ENCODE results near the gene C17orf78.
"Not testable (repeated sequence)": the region's sequence is repeated elsewhere in the genome, so short reads cannot be mapped to it uniquely, and the experiment has no call there.

C17orf78 gene

DNA sequence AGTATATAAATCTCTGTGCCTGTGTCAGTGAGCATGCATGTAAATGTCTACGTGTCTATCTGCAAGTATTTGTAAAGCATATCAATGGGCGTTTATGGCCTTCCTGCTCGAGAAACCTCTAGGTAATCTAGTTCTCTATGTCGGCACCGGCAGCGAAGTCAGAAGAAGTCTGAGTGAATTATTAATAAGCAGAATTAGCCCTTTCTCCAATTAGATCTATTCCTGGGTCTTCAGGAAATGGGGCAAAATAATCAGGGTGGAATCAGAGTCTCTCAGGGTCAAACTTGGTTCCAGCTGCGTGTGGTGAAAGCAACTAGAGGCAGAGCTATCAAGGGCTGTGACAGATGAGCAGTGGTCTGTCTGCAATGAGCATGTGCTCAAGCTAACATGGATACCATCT, at the start of gene C17orf78:
C17orf78 (plus strand) TSS at position 280 of the 400 bp plus-strand sequence; CDS start at position 388, 108 bp downstream.
- no peak for DNase-seq

DNA sequence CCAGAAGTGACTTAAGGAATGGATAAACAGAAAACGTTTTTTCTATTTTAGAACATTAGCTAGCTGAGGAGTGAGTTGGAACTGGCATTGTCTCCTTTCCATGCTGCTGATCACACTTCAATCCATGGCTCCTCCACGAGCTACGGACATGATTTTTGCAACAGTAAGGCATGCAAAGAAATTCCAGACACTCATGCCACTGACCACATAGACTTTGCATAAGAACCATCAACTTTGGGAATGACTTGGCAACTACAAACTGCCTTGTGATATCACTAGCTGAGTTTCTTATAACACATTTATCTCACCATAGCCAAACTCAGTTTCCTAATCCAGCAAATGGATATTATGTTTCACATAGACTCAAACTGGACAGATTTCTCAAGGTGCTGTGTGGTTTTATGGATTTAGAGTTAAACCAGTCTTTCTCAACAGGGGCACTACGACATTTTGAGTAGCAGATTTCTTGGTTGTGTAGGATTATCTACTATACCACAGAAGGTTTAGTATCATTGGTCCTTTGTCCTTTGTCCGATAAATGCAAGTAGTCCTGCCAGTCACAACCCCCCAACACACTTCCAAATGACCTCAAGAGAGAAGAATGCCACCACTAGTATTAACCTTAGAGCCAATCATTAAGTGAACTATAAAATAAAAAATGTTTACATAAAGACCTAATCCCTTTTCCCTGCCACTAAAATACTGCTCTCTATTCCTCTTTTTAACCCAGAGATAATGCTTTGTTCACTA, 48.3 kb upstream of the C17orf78 start:
- no peak for DNase-seq

GRCh38 chr17:37338847-37339246, 36.9 kb upstream of the C17orf78 start:
- no peak for DNase-seq

DNA sequence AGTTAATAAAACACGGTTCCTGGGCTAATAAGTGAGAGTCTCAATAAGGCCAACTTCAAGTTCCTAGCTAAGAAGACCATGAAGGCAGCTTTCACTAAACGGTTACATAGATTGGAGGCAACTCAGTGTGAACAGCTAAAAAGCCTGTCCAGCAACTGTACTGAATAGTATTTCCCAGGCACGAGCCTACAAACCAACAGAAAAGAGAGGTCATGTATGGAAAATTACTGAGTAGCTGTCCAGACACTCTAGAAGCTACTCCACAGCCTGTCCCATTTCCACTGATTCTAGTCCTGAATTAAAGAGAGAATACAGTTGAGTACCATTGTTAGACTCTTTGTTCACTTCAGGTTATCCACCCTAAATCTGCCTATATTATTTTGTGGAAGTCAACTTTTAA, 36.5 kb upstream of the C17orf78 start:
- no peak for DNase-seq

DNA sequence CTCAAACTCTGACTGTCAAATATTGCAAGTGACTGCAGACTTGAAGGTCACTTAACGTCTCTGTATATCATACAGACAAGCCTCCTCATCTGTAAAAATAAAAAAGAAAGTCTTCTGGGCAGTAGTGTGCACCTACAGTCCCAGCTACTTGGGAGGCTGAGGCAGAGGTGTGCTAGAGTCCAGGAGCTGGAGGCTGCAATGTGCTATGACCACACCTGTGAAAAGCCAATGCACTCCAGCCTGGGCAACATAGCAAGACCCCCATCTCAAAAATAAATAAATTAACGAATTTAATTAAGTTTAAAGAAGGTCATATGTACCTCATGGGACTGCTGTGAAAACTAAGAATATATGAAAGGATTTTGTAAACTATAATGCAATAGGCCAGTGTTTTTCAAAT, 35.0 kb upstream of the C17orf78 start:
- DNase-seq: no peak

GRCh38 chr17:37342589-37342988, 33.2 kb upstream of the C17orf78 start:
- DNase-seq: no peak

DNA sequence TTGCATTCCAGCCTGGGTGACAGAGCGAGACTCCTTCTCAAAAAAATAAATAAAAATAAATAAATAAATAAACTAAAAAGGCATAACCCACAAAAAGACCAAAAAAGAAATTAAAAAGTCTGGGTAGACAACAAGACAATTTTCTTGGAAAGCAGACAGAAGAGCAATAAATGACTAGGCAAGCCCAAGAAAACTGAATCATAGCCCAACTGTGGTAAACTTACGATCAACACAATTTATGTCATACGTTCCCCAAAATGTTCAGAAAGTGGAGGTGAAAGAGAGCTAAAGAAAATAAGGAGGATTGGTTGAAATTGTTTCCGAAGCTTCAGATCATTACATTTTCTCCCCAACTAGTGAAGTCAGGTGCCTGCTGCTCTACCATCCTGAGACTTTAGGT, 31.3 kb upstream of the C17orf78 start:
- no peak for DNase-seq

GRCh38 chr17:37346863-37347402, 28.9 kb upstream of the C17orf78 start:
- DNase-seq: not testable (repeated sequence)

DNA sequence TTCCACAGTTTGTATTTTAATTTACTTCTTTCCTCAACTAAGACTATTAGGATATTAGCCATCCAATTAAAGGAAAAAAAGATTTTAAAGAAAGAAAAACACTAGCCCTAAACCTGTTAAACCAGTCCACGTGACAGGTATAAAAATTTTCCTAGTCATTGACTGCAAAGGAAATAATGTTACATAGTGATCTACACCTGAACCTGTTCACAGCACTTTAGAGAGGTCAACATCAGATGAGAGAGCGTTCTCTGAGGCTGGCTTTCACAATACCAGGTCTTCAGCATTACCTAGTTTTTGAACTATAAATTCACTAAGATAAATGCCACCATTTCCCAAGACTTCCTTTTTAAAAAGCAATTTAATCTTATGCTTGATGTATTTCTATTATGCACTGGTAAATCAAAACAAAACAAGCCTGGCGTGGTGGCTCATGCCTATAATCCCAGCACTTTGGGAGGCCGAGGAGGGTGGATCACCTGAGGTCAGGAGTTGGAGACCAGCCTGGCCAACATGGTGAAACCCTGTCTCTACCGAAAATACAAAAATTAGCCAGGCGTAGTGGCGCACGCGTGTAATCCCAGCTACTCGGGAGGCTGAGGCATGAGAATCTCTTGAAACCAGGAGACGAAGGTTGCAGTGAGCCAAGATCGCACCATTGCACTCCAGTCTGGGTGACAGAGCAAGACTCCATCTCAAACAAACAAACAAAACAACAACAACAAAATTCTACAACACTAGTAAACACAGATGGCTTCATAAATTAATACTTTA, 18.8 kb upstream of the C17orf78 start:
- not testable (repeated sequence) for DNase-seq

- DNase-seq: peak; percentile 66 to 80
Measured at GRCh38 chr17:37358098-37358829, 17.5 kb upstream of the C17orf78 start.

DNA sequence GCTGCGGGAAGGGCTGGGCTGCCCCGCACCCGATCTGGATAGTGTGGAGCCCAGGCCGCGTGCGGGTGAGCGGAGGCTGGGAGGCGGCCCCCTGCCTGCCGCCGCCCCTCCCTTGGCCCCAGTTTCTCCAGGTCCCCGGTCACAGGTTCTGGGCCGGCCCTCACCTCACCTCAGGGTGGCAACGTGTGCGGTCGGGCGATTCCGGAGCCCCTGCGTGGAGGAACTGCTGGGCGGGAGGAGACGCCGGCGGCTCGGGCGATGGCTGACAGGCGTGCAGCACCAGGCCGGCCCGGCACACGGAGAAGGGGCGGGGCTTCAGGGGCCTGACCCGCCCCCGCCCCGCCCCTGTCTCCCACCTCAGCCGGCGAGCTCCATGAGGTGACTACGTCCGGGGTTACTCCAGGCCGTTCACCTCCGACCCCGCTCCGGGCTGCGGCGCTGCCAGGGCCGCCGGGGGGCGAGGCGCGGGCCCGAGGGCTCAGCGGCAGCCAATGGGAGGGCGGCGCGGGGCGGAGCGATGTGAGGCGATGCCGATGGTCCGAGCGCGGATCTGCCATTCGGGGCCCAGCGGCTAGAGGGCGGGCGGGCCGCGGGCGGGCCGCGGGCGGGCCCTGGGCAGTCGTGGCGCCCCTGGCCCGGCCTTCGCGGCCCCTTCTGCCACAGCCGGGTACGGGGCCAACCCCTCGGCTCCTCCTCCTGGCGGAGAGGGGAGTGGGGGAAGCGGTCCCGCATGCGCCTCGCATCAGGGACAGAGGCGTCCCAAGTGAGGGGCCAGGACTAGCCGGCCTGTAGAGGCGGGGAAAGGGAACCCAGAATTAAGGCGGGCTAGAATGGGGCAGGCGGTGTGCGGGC, 16.7 kb upstream of the C17orf78 start:
- peak; percentile 82 to 90 for DNase-seq

DNA sequence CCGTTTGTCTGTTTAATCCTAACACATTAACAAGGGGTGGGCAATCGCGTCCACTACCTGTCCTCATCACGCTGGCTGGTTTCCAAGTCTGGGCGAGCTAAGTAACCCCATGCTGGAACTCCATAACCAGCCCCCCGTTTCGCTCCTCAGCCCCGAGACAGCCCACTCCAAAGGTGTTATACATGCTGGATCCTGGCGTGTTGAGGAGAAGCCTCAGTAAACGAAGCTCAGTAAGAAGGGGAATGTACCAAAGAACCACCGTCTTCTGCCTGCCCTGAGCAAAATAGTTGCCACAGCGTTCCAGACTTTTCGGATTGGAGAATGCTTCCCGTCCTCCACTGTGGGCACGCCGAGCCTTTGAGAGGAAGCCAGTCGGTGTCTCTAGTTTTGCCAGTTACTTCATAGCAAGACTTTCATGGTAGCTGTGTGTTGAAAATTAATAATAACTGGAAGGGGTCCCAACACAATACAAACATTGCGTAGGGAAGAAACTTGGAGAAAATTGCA, 16.1 kb upstream of the C17orf78 start:
- no peak for DNase-seq

DNA sequence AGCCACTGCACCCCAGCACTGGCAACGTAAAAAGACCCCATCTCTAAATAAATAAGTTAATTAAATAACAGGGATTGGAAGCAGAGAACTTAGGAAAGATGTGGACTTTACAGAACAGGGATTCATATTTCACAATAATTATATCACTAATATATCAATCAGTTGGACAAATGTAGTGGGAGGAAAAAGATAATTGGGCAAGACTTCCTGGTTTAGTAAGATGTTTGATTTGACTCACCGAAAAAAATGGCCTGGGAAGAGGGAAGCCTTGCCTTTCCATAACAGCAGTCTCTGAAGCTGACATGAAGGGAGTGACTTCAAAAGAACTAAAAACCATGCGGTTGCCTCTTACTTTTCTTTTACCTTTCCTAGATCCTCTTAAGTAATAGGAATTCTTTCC, 15.2 kb upstream of the C17orf78 start:
- DNase-seq: no peak

DNA sequence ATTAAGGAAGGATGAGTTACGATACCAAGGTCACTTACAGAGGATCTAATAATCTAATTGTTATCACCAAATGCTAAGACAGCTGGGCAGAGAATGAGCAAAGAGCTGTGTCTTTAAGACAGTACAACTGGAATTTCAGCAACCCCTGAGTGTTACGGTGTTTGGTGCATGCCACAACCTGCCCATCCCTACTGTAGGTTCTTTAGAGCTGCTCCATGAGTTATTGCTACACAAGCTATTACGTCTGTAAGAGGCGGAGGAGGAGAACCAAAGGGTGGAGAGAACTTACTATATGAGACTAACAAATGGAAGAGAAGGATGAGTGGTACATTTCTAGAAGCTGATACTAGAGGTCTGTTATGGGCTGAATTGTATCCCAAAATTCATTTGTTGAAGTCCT, 14.2 kb upstream of the C17orf78 start:
- peak; percentile 19 to 79 for DNase-seq

DNA sequence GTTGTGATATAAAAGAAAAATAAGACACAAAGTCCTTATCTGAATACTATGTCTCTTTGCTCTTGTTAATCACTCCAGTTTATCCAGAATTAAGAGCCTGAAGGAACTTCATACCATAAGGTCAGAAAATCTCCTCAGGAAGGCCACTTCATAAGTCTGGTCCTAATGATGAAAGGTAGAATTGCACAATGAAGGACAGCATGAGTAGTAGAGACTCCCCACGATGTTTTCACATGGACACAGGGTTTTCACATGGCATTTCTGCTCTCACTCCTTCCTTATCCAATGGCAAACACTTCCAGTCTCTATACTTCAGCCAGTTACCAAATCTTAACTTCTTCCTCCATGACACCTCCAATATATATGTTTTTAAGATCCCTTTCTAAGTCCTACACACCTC, 10.2 kb upstream of the C17orf78 start:
- no peak for DNase-seq

DNA sequence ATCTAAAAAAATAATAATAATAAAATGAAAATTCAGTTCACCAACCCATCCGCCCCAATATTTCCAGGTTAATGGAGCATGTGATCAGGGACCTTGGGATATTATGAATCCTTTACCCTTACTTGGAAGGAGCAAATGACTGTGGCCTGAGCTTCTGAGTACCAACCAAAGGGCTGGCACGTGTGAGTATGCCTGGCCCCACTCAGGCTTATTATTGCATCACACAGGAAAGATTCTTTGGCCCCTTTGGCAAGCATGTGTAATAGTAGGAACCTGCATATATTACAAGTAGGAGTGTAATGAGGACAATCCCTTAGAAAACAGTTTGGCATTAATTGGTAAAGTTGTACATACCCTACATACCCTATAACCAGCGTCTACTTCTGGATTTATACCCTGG, 7.2 kb upstream of the C17orf78 start:
- DNase-seq: no peak

GRCh38 chr17:37373530-37374159, 2.1 kb upstream of the C17orf78 start:
- DNase-seq: peak; percentile 92 to 94

GRCh38 chr17:37382056-37382455, 6.3 kb downstream of the C17orf78 start:
- no peak for DNase-seq

DNA sequence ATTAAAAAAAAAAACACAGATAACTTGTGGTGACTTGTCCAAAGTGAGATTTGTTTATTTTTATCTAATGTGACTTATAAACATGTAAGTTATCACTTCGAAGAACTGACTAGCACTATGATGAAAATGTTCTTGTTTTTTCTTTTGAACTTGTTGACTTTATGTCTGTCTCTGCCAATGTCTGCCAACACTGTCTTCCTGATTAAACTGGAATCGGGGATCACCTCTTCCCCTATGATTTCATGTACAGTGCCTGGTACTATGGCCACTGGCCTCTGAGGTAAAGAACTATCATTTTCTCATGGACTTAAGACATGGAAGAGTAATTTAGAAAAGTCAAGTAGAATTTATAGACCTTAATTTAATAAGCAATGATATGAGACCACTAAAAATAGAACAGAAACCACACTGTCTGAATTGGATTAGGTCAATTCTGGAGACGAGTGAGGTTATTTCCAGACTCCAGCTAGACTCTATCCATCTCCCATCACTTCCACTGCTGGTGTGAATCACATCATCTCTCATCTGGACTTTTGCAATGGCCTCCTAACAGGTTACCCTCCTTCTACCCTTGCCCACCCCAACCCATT, 8.9 kb downstream of the C17orf78 start:
- no peak for DNase-seq

DNA sequence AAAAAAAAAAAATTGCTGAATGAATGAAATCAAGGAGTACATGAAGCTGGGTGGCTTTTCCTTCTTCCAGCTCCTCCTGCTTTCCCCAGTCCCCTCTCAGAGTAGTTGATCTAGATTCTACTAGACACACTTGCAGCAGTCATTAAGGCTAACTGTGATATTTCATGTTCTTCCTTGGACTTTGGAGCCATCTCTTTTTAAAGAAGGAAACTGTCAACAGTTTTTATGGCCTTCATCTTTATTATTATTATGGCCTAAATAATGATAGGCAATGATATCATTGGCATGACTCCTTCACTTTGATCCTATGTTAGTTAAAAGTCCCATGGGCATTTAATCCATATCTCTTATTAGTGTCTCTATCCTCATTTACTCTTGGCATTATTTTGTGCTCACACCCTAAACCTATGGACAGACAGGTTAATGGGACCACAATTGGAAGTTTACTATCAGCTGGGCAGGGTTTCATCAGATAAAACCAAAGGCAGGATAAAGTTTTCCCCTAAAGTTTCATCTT, 9.7 kb downstream of the C17orf78 start:
- no peak for DNase-seq

- no peak for DNase-seq
Measured at GRCh38 chr17:37386462-37386861, 10.7 kb downstream of the C17orf78 start.

Measured in NCI-H524 (cell line).